Lung (tissue), 12 donors: ENCODE results near the gene PDE2A. TPM values are rescaled to one million over a fixed set of nuclear protein-coding genes. Genes with fewer than 3 reads are reported as not detected.
A peak's percentile ranks its signal among the peaks of the same experiment; 100 is the strongest.

Experiments used
- ATAC-seq: fragments of 200-7000 bp; cut with Tn5 transposase; one replicate; pipeline ENCODE4 v1.9.1; 2020; ENCODE audit warnings: moderate number of reproducible peaks; ENCODE audit not compliant: insufficient read depth, low FRiP score
- DNase-seq, 3 donors: peaks; one replicate each; pipeline ENCODE4 v3.0.0-alpha.2; 2013 to 2017
- H3K27ac ChIP-seq, 2 donors: one replicate each; pipeline ENCODE4 v1.5.1; 2013; ENCODE audit warnings: mild to moderate bottlenecking in 2 of 2, moderate library complexity in 2 of 2, control low read depth in 1 of 2, inconsistent platforms in 1 of 2, low read depth in 1 of 2, low read length in 1 of 2
- H3K27me3 ChIP-seq, 3 donors: one replicate each; pipeline ENCODE4 v1.5.1; 2013; ENCODE audit warnings: low read length in 2 of 3; ENCODE audit not compliant: control insufficient read depth in 3 of 3, insufficient read depth in 3 of 3
- H3K36me3 ChIP-seq, 4 donors: one replicate each; pipeline ENCODE4 v1.5.1; 2013; ENCODE audit warnings: low read length in 4 of 4, mild to moderate bottlenecking in 1 of 4, moderate library complexity in 1 of 4; ENCODE audit not compliant: control insufficient read depth in 4 of 4, insufficient read depth in 4 of 4
- H3K4me1 ChIP-seq, 5 donors: one replicate each; pipeline ENCODE4 v1.5.1; 2013; ENCODE audit warnings: low read length in 5 of 5, mild to moderate bottlenecking in 2 of 5, moderate library complexity in 1 of 5; ENCODE audit not compliant: control insufficient read depth in 5 of 5, insufficient read depth in 5 of 5
- H3K4me3 ChIP-seq: one replicate; pipeline ENCODE4 v1.5.1; 2013; ENCODE audit warnings: mild to moderate bottlenecking, control low read depth, moderate library complexity
- H3K9ac ChIP-seq, 2 donors: one replicate each; pipeline ENCODE4 v1.5.1; 2013; ENCODE audit warnings: low read length in 2 of 2, control low read depth in 1 of 2; ENCODE audit not compliant: insufficient read depth in 1 of 2
- H3K9me3 ChIP-seq, 4 donors: one replicate each; pipeline ENCODE4 v1.5.1; 2013; ENCODE audit warnings: low read length in 3 of 4, mild to moderate bottlenecking in 1 of 4, moderate library complexity in 1 of 4; ENCODE audit not compliant: control insufficient read depth in 4 of 4, insufficient read depth in 3 of 4
- WGBS, 2 donors: extraction: QIAGEN DNeasy Blood & Tissue Kit; methylation state at CpG; one replicate each; pipeline ENCODE4 v1.1.7; 2013; 5-methylcytosine and 5-hydroxymethylcytosine counted together
- polyA plus RNA-seq, 2 donors: library from polyadenylated mRNA; stranded (reverse); fragments of 200-250 nt; gene quantifications; one replicate each; pipeline ENCODE4 v1.2.1, GENCODE V29; 2013
- total RNA-seq, 2 donors: library from RNA; depleted of rRNA in 1 of 2; stranded (reverse); fragments of >200 nt in 1 of 2; gene quantifications; one replicate each; pipeline ENCODE4 v1.2.1, GENCODE V29; 2014 to 2021
- TF ChIP-seq, protein P1 (sequence below): IDR thresholded peaks from 2 replicates; pipeline ENCODE4 v1.5.1; 2012; ENCODE audit warnings: mild to moderate bottlenecking; ENCODE audit errors: control extremely low read depth, extremely low read depth
- donor health status: control.
- donor health status: control.
- donor health status: Bipolar disorder and iron deficiency.
- donor health status: healthy.
- donor health status: DM: yes; HTN: yes; CAD: no.

The PDE2A gene
- total and polyA plus RNA-seq, 4 donors, result 7.7 to 20.5 (median 12.7) TPM

DNA sequence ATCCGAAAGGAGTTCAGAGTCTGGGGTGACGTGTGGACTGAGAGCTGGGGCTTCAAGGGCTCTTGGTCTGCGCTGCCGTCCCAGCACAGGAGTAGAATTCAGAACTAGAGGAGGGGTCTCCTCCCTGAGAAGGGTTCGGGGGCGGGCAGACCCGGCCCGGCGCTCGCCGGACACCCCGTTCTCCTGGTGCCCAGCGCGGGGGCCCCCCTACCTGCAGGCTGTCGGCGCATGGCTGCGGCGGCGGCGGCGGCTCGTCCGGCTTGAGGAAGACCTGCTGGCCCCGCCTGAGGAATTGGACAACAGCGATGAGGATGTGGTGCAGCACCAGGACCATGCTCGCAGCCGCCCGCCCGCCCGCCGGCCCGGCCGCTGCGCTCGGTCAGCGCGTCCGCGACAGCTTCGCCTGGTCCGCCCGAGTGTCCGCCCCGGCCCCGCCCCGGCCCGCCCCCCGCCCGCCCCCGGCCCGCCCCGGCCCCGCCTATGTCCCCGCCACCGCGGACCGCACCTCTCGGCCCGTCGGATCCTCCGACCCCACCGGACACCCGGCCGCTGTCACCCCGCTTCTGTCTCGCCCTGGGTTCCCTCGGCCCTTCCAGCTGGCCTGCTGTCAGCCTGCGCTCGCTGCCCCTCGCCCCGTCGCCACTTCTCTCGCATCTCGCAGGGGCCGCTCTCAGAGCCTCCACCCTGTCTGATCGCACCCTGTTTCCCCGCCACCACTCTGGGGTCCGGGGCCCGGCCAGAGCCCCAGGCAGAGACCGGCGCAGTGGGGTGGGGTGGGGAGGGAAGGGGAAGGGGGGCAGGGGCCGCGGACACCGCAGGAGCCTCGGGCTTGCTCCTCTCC is 32.0 kb downstream of the PDE2A start:
- H3K4me3 ChIP-seq, result peak overlapping the region; percentile 36
- WGBS, 2 donors, result 2 to 4% methylated on average over 38 to 85 of the region's 85 CpGs
- DNase-seq (peak in 1 of 3 donors; percentile 30), ATAC-seq (peak; percentile 63)
- TF ChIP-seq, protein P1, sequence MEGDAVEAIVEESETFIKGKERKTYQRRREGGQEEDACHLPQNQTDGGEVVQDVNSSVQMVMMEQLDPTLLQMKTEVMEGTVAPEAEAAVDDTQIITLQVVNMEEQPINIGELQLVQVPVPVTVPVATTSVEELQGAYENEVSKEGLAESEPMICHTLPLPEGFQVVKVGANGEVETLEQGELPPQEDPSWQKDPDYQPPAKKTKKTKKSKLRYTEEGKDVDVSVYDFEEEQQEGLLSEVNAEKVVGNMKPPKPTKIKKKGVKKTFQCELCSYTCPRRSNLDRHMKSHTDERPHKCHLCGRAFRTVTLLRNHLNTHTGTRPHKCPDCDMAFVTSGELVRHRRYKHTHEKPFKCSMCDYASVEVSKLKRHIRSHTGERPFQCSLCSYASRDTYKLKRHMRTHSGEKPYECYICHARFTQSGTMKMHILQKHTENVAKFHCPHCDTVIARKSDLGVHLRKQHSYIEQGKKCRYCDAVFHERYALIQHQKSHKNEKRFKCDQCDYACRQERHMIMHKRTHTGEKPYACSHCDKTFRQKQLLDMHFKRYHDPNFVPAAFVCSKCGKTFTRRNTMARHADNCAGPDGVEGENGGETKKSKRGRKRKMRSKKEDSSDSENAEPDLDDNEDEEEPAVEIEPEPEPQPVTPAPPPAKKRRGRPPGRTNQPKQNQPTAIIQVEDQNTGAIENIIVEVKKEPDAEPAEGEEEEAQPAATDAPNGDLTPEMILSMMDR, result no peak
- H3K9me3 ChIP-seq, result peaks cover 0 to 2% (median 0%) of the 10 kb centered on the region in 4 donors
- no peak overlapping the region for H3K9ac ChIP-seq
- H3K36me3 ChIP-seq, result no peaks in the 10 kb centered on the region
- H3K4me1 ChIP-seq, result peaks cover 0 to 21% (median 0%) of the 10 kb centered on the region in 5 donors
- H3K27ac ChIP-seq, result peak overlapping the region in 1 of 2 donors; percentile 52
- peaks cover 0 to 34% (median 23%) of the 10 kb centered on the region in 3 donors for H3K27me3 ChIP-seq

DNA sequence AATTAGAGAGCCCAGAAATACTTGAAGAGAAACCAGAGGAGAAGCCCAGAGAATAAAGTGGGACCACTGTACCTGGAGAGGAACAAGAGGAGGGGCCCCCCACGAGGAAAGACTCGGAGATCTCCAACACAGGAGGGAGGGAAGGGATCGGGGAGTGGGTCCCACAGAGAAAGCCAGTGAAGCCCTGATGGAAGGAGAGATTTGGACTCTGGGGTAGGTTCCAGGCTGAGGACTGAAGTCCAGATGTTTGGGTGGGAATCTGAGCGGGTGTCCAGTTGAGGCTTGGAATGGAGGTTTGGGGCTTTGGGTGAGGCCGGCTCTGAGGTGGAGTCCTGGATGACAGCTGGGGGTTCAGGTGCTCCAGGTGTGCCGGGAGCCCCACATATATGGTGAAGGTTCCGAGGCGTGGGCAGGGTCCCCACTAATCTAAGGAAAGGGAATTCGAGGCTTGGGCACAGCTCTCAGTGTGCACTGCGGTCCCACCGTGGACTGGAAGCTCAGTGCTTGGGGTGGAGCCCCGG is 32.6 kb downstream of the PDE2A start:
- H3K9ac ChIP-seq, result no peak overlapping the region
- peaks cover 0 to 21% (median 0%) of the 10 kb centered on the region in 5 donors for H3K4me1 ChIP-seq
- H3K4me3 ChIP-seq, result peak overlapping the region; percentile 2
- H3K27me3 ChIP-seq, result peaks cover 0 to 34% (median 23%) of the 10 kb centered on the region in 3 donors
- H3K9me3 ChIP-seq, result peaks cover 0 to 2% (median 0%) of the 10 kb centered on the region in 4 donors
- DNase-seq (no peak), ATAC-seq (no peak)
- 41 to 53% methylated on average over 12 of the region's 12 CpGs for WGBS, 2 donors
- H3K36me3 ChIP-seq, result no peaks in the 10 kb centered on the region
- peak overlapping the region in 1 of 2 donors; percentile 52 for H3K27ac ChIP-seq
- TF ChIP-seq, protein P1, result no peak

- WGBS, 2 donors, result 69 to 80% methylated on average over 23 of the region's 23 CpGs
- Histone ChIP-seq H3K27ac (no peak overlapping the region), H3K27me3 (peaks cover 0 to 34% (median 23%) of the 10 kb centered on the region in 3 donors)
Measured at GRCh38 chr11:72639502-72640375, 34.5 kb downstream of the PDE2A start.

More at GRCh38 chr11:72639502-72640375, 34.5 kb downstream of the PDE2A start:
- Histone ChIP-seq H3K4me1 (peaks cover 0 to 22% (median 0%) of the 10 kb centered on the region in 5 donors), H3K9me3 (peaks cover 0 to 2% (median 0%) of the 10 kb centered on the region in 4 donors), H3K9ac (no peak overlapping the region), H3K4me3 (no peak overlapping the region), H3K36me3 (no peaks in the 10 kb centered on the region)
- TF ChIP-seq, protein P1, result no peak
- ATAC-seq (no peak), DNase-seq (no peak)
